Measurements from ENCODE around the gene RAI1.

The RAI1 gene

DNA sequence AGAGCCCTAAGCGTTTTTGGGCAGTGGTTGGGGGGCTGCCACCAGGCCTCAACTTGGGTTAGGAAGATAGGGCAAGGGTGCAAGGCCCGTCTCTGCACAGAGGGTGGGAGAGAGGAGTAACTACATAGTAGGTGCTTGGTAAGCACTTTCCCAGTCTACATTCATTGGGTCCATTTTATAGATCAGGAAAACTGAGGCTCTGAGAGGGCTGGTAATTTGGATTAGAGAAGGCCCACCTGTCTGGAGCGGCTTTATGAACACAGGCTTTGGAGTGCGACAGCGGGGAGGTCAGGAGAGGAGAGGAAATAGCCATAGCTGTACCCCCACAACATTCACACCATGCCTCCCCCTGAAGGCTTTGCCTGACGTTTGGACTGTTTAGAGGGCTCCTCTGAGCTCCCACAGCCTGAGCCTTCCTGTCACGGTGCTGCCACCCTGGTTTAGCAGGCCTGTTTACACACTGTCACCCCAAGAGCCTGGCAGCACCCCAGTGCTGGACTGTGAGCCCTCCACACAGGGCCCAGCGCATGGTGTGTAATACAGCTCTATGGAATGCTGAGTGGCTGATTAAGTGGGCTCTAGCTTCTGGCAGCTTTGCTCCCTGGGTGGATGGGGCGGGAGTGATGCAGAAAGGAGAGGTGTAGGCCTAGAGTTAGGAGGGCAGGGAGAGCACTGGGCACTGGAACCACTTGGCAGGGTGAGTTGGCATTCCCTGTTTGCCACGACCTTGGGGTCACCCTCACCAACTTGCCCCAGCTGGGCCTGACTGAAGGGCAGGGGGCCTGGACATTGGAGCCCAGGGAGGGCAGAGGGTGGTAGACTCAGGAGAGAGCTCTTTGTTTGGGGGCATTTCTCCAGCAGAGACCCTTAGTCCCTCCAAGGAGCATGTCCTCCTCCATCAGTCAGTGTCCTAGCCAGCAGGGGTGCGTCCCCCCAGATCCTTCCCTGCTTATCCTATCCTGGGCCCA lies 73.7 kb downstream of the RAI1 start:
- no peak for DNase-seq

DNA sequence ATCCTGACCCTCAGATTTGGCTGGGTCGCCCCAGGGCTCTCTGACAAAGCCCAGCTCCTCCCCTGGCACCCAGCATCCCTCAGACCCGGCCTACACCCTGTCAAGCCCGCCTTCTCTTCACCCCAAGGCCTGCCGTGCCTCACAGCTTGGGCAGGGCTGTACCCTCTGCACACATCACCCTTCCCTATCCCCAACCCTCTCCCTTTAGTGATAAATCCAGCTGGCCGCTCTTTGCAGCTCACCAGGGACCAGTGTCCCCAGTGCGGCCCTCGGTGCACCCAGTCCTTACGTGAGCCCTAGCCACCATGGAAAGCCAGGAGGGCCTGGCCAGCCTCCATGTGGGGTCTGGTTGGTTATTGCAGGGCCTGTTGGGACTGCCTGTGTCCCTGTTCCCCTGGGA lies 74.5 kb downstream of the RAI1 start:
- no peak for DNase-seq

DNA sequence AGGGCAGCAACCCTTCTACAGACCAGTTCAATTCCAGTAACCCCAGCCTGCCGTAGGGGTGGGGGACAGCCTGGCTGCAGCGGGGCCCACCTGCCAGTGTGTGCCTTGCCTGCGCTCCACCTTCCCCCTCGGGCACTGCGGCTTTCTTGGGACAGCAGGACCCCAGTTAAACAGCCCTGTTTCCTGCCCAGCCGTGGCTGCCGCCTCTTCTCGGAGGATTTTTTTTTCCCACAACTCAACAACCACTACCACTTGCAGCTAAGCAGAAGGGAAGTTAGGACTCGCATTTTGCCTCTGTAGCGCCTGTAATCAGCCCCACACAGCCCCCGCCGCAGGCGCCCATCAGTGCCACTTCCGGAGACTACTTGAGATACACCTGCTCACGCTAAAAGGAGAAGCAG lies 76.1 kb downstream of the RAI1 start:
- peak; percentile 29 for DNase-seq

DNA sequence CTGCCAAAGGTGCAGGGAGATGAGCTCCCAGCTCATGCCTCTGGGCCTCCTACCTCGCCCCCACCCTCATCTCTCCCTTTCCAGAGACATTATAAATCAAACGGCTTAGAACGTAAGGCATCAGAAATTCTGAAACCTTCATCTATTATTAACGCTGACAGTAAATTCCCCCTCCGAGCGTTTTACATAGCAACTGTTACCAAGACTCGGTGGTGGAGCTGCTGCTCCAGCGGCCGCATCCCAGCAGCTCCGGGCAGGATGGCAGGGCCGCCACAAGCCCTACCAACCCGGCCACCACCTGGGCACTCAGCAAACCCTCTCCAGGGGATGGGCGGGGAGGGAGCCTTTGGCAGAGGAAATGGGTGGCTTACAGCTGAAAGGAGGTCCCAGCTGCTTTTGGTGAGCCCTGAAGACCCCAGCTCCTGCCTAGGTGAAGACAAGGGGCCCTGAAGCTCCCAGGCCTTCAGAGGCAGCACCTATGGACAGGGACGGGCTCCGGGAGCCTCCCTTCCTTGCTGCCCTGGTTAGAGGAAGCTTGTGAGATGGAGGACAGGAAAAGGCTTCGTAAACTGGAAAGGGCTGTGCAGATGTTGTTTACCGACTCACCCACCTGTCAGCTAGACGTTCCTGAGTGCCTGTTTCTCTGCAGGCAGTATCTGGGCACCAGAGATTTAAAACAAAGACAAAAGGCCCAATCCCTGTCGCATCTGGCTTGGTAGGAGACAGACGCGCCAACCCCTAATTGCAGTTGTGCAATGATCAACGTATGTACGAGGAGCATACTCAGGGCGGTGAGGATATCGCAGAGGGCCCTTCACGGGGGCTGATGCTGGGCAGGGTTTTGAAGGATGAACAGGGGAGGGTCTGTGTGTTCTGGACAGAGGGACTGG lies 76.9 kb downstream of the RAI1 start:
- no peak for DNase-seq

DNA sequence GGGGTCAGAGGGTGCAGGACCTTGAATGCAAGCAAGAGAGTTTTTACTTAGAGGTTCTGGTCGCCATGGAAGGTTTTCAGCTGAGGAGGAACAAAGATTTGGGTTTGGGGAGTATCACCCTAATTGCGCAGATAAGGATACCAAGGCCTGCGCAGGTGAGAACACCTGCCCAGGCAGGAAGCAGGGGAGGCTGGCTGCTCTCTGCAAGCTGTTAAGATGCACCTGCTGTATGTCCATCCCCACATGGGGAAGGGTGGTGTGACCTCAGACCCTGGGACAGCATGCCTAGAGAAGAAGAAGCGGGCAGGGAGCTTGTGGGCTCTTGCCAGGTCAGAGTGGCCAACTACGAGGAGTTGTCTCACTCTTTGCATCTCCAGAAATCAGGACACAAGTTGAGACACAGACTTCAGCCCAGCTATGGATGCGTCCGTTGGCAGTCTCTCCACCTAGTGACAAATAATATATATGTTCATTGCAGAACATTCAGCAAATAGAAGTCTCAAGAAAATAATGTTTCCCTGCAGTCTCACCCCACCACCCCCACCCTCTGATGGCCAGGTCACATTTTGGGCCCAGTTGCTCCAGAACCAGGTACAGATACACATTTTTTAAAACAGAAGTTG lies 77.8 kb downstream of the RAI1 start:
- DNase-seq: no peak

DNA sequence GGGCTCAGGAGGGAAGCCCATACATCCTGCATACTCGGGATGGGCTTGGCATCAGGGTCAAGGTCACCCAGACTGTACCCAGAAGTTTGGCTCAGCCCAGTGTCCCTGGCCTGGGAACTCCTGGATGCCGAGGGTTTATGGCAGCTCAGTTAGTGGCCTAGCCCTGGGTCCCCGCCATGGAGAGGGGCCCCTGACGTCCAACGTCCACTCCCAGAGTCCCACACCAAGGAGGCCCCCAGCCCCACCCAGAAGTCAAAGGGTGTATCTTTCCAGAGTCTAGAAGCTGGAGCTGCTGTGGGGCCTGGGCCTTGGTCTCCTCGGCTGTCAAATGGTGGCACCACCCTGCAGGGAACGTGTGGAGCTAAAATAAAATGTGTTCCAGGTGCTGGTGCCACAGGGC lies 79.1 kb downstream of the RAI1 start:
- DNase-seq: no peak

DNA sequence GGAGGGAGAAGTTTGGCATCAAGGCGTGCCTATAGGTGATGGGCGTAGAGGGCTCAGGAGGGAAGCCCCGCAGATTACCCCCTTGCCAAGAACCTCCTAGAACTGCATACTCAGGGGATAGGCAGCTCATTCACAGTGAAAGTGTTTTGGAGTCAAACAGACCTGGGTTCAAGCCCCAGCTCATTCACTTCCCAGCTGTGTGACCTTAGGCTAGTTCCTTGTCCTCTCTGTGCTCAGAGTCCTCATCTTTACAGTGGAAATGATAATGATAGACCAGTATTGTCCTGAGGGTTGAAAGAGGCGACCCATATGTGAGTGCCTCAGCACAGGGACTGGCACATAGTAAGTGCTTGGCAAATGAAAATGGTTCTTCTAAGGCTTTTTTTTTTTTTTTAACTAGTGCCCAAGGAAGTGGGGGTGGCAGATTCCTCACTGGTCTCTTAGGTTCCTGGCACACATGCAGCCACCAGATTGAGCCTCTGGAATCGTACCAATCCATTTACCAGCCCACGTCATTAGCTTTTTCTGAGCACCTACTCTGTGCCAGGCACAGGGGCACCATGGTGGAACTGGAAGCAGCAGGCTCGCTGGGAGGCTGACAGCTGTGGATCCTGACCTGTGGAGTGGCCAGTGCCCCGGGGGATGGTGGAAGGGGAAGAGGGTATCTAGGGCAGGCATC lies 79.8 kb downstream of the RAI1 start:
- no peak for DNase-seq

DNA sequence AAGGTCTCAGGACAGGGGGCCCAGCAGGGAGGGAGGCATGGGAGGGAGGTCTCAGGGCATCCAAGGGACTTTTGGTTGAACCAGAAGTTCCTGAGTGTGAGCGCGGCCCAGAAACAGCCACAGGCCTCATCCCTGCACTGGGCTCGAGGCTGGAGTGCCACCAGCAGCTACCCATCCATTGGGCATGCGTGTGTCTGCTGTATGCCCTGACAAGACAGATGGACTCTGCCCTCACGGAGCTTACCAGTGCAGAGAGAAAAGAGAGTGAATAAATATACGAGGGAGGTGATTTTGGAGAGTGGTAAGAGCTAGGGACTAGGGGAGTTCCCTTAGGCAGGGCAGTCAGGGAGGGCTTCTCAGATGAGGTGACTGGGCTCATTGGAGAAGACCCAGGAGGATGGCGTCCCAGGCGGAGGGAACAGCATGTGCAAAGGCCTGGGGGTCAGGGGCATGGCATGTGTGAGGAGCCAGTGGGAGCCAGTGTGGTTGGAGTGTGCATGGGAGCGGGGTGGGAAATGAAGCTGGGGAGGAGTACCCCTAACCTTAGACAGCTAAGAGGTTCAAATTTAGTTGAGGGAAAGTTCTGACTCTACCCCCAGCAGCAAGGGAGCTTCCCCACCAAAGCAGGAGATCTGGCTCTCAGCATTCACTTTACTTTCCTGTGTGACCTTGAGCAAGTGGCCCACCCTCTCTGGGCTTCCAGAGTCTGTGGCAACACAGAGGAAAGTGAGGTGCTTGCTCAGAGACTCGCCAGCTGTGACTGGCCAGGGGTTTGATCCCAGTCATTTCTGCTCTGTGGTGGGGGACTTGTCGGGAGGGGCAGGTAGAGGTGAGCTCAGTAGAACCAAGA lies 80.9 kb downstream of the RAI1 start:
- DNase-seq: no peak

DNA sequence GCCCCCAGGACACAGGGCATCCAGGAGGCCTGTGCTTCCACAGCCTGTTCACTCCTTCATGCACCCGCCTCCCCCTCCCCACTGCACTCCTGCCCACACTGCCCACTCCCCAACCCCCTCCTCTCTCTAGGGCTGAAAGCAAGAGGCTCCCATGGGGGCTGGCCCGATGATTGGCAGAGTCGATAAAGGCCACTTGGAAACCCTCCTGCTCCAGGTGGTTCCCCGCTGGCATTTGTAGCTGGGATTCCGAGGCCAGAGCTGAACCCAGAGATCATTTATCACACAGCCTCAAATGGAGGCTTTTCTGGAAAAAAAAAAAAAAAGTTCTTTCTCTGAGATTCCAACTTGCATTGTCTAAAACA lies 81.5 kb downstream of the RAI1 start:
- no peak for DNase-seq

DNA sequence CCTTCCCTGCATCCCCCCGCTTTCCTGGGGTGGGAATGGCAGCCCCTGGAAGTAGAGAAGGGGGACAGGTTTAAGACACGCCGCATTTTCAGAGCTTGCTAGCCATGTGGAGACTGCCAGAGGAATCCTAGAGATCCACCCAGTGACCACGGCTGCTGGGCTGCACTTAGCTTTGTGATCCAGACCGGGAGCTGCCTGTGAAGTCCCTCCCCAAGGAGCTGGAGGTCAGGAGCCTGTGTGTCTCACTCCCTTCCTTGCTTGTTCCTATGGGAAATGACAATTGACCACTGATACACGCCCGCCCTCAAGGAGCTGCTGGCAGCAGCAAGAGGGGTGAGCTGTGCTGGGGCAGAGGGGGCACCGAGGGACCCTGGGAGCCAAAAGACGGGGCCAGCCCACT lies 81.9 kb downstream of the RAI1 start:
- no peak for DNase-seq

DNA sequence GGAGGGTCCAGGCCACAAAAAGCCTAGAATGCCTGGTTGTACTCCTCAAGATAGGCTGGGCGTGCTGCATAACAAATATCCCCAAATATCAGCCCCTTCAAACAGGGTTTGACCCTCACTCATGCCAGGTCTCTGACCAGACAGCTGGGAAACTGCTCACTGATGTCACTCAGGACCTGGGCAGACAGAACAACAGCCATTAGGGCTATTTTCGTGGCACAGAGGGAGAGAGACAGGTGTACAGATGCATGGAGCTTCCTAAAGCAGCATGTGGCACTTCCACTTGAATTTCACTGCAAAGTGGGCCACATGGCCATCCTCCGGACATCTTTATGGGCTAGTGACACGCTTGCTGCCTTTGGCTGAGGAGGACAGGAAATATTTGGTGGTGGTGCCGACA lies 82.5 kb downstream of the RAI1 start:
- DNase-seq: no peak

DNA sequence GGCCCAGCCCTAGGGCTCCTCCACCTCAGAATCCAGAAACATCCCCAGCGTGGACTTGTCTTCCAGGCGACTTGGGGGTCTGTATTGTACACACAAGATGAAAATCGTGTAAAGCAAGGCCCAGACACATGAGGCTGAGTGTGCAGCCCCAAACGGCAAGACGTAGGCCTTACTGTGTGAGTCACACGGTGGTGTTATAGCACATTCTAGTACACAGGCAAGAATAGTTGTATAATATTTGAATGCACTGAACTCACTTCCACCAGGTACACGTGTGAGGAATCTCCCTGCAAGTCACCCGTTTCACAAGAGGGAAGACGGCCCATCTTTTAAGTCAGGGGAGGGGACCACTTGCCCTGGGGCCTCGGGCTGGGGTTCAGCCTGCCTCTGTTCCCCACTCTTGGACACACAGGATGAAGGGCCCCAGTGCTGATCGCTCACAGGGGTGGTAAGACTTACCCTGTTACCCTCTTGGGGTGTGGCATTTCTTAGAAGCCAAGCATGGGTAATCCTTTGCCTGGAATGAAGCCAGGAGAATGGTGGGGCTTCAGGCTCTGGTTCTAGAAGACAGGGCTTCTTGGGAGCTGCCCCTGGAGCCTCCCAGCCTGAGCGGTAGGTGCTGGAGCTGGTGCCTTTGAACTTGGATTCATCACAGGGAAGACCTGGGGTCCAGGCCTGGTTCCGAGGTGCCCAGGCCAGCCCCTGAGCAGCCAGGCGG lies 84.3 kb downstream of the RAI1 start:
- no peak for DNase-seq

DNA sequence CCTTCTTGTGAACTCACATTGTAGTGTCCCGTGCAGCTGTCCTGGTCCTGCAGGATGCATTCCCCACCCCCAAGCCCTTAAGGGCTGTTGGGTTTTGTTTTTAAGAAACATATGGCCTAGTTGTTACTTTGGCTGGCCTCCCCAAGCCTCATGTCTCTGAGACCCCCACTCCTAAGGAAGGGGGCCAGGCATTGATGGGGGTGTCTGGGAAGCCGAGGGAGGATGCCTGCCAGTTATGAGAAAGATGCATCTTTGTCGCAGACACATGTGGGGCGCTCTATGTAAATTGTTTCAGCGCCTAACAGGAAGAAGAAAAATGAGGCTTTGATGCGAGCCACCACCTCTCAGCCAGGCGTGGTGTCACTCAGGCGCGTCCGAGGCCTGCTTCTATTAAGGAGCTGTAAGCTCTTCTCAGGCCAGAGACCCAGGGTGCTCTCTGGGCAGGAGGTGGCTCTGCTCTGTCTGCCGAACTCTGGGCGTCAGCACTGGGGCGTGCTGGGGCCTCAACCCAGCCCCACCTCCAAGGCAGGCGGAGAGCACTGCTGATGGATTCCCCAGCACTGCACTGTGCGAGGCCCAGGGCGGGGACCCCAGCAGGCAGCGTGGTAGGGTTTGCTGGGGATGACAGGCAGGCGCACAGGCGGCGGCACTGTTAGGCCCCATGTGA lies 85.0 kb downstream of the RAI1 start:
- DNase-seq: no peak

DNA sequence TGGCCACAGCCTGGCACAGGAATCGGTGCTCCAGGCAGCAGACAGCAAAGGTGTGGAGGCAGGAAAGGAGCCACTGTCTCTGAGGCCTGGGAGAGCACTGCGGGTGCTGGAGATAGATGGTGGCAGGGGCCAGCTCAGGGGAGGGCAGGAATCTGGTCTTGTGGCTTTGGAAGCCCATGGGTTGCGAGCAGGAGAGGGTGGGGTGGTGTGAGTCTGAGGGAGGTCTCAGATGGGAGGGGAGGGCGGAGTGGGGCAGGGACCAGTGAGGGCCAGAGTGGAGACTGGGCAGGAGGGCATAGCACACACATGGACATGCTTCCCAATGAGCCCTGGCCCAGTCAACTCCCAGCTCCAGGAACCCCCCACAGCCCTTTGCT lies 85.5 kb downstream of the RAI1 start:
- no peak for DNase-seq

DNA sequence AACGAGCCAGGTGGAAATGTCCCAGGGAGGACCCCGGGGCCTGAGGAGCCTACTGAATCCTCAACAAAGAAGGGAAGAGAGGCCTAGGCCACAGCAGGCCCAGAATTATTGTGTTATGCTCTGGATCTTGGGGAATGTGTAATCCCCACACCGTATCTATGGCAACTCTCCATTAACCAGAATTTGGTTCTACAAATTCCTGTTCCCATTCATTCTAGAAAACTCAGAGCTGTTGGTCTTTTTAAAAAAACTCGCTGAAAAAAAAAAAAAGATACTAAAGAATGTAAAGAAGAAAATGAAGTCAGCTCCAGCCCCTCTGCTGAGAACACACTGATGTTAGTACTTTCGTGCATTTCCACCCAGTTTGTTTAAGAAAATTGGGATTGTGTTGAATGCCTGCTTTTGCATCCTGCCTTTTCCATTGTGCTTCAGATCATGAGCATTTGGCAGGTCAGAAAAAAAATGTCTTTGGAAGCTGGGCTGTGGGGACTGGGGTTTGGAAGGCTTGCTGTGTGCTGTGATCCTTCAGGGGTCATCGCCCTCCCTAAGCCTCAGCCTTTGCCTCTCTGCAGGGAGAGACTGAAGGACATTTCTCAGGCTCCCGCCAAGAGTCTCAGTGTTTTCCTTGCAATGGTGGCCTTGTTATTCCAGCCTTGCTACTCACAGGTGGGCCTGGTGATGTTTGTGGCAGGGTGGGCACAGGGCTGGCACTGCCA lies 86.1 kb downstream of the RAI1 start:
- DNase-seq: no peak

DNA sequence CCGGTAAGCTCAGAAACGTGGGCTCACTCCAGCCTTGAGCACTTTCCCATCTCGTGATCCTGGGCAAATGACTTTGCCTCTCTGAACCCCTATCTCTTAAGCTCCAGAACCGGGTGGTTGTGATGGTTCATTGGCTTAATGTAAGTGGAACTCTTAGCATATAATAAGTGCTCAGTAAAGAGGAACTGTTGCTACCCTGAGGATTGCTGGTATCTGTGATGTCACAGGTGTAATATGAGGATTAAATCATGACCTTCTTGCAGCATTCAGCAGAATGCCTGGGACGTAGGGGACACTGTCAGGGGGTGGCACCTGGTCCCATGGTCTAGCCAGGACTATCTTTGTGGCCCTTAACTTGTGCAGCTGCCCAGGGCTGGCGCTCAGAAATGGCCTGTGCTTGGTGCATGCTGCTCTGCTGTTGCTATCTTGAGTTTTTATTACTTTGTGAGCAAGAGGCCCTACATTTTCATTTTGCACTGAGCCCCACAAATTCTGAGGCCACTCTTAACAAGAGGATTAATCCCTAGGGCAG lies 86.7 kb downstream of the RAI1 start:
- DNase-seq: no peak

DNA sequence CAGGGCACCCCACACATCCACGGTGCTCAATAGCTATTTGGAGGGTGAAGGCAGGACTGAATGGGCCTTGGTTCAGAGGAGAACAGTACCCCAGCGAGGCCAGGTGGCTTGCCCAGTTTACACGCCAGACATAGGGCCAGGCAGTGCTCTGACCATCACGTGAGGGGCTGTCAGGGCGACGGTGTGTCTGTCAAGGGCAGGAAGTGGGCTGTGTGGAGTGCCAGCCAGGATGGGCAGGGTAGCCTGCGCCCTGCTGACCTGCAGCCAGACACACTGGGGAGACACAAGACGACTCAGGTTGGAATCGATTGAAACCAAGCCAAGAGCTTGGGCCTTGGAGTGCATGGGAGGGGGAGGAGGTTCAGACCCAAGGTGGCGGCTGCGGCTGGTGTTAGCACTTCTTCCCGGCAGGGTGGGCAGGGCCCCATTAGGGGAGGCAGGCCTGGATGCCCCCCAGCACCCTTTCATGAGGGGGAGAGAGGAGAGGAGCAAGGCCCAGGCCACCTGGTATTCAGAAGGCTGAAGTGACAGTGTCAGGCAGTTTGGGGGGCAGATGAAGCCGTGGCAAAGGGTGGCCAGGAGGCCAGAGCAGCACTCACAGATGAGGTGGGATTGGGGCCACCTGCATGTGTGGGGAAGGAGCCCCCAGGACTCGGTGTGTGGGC lies 87.3 kb downstream of the RAI1 start:
- no peak for DNase-seq

DNA sequence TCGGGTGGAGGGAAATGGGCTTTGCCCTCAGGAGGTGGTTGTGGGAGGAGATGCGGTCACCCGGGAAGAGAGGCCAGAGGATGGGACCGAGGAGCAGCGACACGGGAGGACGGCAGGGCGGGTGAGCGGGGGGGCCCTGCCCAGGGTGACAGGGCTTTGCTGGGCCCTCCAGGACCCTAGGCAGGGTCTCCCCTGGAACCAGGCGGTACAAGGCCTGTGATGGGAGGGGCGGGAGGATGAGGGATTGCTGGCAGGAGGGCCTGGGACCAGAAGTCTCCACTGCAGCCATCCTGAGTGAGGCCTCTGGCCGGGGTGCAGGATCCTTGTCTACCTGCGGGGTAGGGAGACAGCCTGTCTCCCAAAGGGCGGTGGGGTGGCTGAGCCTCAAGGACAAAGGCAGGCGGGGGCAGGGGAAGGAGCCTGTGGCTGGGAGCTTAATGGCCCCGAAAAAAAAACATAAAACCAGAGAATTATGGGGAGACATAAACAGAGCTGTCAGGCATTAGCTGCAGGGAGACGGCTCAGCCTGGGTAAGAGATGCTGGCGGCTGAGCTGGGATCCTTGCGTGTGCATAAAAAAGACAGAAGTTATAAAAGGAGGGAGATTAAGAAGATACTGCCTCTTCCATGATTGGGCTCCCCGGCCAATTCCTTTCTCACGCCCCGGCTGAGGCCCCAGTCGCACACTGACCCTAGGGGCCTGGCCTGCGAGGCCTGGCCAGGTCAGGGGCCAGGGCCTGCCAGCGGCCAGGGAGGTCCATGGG lies 88.8 kb downstream of the RAI1 start:
- no peak for DNase-seq

All from NCI-H2107 (cell line).